ENCODE data around the gene PAQR7.
A peak's percentile ranks its signal among the peaks of the same experiment; 100 is the strongest.

PAQR7 gene

GRCh38 chr1:25873120-25873519 is 2.4 kb downstream of the PAQR7 start:
- DNase-seq (ENCODE audit: low spot score), result no peak

GRCh38 chr1:25872713-25873112 is 2.8 kb downstream of the PAQR7 start:
- no peak for DNase-seq (ENCODE audit: low spot score)

- no peak for DNase-seq (ENCODE audit: low spot score)
Observed at GRCh38 chr1:25871704-25872494, 3.6 kb downstream of the PAQR7 start.

GRCh38 chr1:25871086-25871703 is 4.3 kb downstream of the PAQR7 start:
- no peak for DNase-seq (ENCODE audit: low spot score)

GRCh38 chr1:25870614-25871013 is 4.9 kb downstream of the PAQR7 start:
- no peak for DNase-seq (ENCODE audit: low spot score)

- no peak for DNase-seq (ENCODE audit: low spot score)
Observed at GRCh38 chr1:25869909-25870606, 5.5 kb downstream of the PAQR7 start.

- no peak for DNase-seq (ENCODE audit: low spot score)
Observed at GRCh38 chr1:25867210-25867991, 8.1 kb downstream of the PAQR7 start.

- no peak for DNase-seq (ENCODE audit: low spot score)
Observed at GRCh38 chr1:25866288-25866687, 9.2 kb downstream of the PAQR7 start.

- no peak for DNase-seq (ENCODE audit: low spot score)
Observed at GRCh38 chr1:25864434-25864833, 11.1 kb downstream of the PAQR7 start.

GRCh38 chr1:25863486-25864262 is 11.8 kb downstream of the PAQR7 start:
- no peak for DNase-seq (ENCODE audit: low spot score)

- no peak for DNase-seq (ENCODE audit: low spot score)
Observed at GRCh38 chr1:25862785-25863485, 12.6 kb downstream of the PAQR7 start.

- DNase-seq (ENCODE audit: low spot score), result no peak
Observed at GRCh38 chr1:25861316-25862286, 13.9 kb downstream of the PAQR7 start.

- peak; percentile 72 for DNase-seq (ENCODE audit: low spot score)
Observed at GRCh38 chr1:25858906-25859789, 16.4 kb downstream of the PAQR7 start, which contains the start of gene AUNIP. AUNIP (minus strand) TSS chr1:25859457; CDS start chr1:25859357, 100 bp downstream.

- DNase-seq (ENCODE audit: low spot score), result no peak
Observed at GRCh38 chr1:25858494-25858893, 17.0 kb downstream of the PAQR7 start.

GRCh38 chr1:25856856-25857255 is 18.7 kb downstream of the PAQR7 start:
- no peak for DNase-seq (ENCODE audit: low spot score)

- DNase-seq (ENCODE audit: low spot score), result no peak
Observed at GRCh38 chr1:25854554-25854953, 21.0 kb downstream of the PAQR7 start.

- no peak for DNase-seq (ENCODE audit: low spot score)
Observed at GRCh38 chr1:25848531-25848930, 27.0 kb downstream of the PAQR7 start.

GRCh38 chr1:25847929-25848328 is 27.6 kb downstream of the PAQR7 start:
- no peak for DNase-seq (ENCODE audit: low spot score)
